Cerebellar nuclear complex (tissue), 1 donor: ENCODE results near the gene UBE2L6.
A peak's percentile ranks its signal among the peaks of the same experiment; 100 is the strongest.

ENCODE experiments used
- DNase-seq, 2 experiments: peaks; one replicate each; lab custom pipeline; 2025; lab: John Stamatoyannopoulos, UW

The UBE2L6 gene

DNA sequence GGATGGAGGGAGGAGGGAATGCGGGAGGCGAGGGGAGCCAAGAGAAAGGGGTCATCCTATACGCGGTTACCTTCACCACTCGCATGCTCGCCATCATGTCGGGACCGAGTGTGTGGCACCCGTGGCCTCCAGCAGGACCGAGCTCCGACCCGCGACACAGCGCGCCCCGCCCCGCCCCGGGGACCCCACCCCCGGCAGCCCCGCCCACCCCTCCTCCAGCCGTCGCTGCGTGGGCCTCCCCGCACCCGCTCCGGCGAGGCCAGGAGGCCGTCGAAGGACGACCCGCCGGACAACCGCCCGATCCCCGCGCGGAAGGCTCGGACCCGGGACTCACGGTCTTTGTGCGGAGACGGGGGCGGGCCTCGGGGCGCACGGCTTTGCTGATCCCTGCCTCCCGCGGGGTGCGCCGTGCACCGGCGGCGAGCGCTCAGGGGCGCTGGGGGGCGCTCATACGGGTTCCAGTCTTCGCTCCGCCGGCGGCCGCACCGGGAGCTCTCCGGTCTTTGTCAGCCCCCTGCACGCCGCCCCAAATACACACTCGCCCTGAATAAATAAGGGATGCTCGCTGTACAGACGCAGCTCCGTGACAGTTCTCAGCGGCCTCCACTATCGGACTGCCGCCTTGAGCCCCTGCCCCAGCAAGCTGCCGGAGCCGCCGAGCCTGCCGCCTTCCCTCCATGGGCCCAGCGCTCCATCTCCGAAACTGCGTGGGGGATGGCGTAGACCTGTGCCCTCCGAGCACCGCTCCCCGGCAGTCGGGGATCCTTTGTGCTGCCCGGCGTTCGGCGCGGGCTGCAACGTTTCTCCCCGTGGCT, at the start of gene UBE2L6:
TSS of gene UBE2L6 (minus strand) at position 158 of the 815 bp plus-strand sequence. CDS start at position 97, 61 bp downstream.
- DNase-seq = peak; percentile 12 to 20

GRCh38 chr11:57616595-57616994, 49.1 kb upstream of the UBE2L6 start:
- no peak for DNase-seq

GRCh38 chr11:57615308-57615707, 47.8 kb upstream of the UBE2L6 start:
- DNase-seq = no peak

GRCh38 chr11:57614234-57614772, 46.8 kb upstream of the UBE2L6 start:
- no peak for DNase-seq

DNA sequence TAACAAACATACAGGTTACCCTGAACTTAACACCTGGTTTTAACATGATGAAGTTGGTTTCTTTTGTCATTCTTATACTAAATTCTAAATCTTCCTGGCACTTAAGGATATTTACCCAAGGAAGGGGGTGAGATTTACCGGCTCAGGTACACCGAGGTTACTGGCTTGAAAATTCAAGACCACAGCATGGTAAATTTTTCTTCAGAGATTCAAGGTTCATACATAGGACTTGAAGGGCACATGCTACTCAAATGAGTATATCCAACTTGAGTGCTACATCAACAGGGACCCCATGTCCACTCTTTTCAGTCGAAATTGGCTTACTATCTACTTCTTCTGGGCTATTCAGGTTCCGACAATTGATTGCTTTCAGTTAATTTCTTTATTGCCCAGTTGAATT, 42.7 kb upstream of the UBE2L6 start:
- DNase-seq = no peak

- no peak for DNase-seq
These were observed 37.6 kb upstream of the UBE2L6 start for GRCh38 chr11:57605028-57605420.

DNA sequence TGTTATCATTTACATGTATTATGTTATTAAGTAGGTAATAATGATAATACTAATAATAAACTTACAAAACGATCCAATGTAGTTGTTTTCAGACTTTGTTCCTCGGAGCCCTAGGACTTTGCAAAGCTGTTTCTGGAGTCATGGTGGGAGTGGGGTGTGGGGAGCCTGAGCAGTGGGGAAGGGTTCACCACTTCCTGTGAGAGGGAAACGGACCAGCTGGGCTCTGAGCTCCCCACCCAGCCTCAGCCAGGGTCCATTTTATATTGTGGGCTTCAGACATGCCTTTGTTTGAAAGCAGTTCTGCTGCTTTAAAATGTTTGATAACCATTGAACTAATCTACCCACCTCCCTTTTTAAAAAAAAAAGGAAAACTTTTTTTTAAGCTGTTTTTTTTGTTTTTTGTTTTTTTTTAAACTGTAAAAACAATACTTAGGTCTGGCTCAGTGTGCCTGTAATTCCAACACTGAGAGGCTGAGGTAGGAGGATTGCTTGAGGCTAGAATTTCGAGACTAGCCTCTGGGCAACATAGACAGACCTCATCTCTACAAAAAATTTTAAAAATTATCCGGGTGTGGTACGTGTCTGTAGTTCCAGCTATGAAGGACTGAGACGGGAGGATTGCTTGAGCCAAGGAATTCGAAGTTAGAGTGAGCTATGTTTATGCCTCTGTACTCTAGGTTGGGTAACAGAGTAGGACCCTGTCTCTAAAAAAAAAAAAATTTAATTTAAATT, 37.0 kb upstream of the UBE2L6 start:
- no peak for DNase-seq

GRCh38 chr11:57601297-57601696, 33.8 kb upstream of the UBE2L6 start:
- DNase-seq = no peak

- no peak for DNase-seq
These were observed 31.9 kb upstream of the UBE2L6 start for GRCh38 chr11:57599381-57599780.

- DNase-seq = no peak
These were observed 31.3 kb upstream of the UBE2L6 start for GRCh38 chr11:57598831-57599155.

GRCh38 chr11:57597916-57598830, 30.7 kb upstream of the UBE2L6 start:
- peak in 1 of 2 experiments; percentile 36 for DNase-seq

DNA sequence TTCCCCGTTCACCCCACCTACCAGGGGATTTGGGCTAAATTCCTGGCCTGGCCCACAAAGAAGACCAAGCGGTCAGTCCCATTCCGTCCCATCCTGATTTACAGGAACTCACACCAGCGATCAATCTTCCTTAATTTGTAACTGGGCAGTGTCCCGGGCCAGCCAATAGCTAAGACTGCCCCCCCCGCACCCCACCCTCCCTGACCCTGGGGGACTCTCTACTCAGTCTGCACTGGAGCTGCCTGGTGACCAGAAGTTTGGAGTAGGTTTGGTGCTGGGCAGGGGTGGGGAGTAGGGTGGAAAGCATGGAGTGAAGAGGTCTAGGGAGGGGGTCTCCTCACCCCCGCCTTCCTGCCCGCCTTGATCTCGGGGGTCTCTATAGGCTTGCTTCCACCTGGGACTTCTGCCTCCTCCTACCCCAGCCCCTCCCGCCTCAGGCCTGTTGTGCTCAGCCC, 30.0 kb upstream of the UBE2L6 start, which contains the start of gene SERPING1:
TSS of gene SERPING1 (plus strand) at position 225 of the 455 bp plus-strand sequence. CDS start 586 bp downstream, outside the sequence.
- DNase-seq = no peak

- no peak for DNase-seq
These were observed 28.9 kb upstream of the UBE2L6 start for GRCh38 chr11:57596266-57596885.

DNA sequence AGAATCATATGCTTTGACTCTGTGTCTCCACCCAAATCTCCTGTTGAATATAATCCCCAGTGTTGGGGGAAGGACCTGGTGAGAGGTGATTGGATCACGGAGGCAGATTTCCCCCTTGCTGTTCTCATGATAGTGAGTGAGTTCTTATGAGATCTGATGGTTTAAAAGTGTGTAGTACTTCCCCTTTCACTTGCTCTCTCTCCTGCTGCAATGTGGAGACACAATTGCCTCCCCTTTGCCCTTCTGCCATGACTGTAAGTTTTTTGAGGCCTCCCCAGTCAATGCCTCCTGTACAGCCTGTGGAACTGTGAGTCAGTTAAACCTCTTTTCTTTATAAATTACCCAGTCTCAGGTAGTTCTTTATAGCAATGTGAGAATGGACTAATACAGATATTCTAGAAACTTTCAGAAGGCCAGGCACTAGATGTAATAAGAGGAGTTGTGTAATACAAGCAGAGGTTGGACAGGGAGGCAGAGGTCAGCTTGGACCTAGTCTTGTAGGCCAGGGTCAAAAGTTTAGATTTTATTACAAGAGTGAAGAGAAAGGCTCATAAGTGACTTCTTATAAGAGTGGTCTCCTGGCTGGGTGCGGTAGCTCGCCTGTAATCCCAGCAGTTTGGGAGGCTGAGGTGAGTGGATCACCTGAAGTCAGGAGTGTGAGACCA, 20.7 kb upstream of the UBE2L6 start:
- DNase-seq = no peak

- DNase-seq = no peak
These were observed 19.3 kb upstream of the UBE2L6 start for GRCh38 chr11:57586711-57587245.

DNA sequence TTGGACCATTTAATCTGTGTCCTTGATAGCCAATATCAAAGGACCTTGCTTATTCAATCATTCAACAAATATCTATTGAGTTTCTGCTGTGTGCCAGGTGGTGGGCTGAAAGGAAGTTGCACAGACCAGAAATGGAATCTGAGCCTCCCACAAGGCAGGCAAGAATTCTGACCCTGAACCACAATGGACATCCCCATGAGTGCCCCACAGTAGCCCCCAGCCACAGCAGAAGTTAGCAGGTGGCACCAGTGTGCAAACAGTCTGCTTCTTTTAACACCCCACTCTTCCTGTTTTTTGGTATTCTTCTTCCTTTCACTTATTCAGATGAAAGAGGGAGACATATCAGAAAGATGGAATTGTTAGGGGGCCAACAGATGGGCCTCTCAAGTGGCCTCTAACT, 17.8 kb upstream of the UBE2L6 start:
- DNase-seq = no peak

GRCh38 chr11:57584341-57584740, 16.9 kb upstream of the UBE2L6 start:
- no peak for DNase-seq

GRCh38 chr11:57574061-57574460, 6.6 kb upstream of the UBE2L6 start:
- no peak for DNase-seq

GRCh38 chr11:57571606-57572005, 4.1 kb upstream of the UBE2L6 start:
- DNase-seq = no peak

DNA sequence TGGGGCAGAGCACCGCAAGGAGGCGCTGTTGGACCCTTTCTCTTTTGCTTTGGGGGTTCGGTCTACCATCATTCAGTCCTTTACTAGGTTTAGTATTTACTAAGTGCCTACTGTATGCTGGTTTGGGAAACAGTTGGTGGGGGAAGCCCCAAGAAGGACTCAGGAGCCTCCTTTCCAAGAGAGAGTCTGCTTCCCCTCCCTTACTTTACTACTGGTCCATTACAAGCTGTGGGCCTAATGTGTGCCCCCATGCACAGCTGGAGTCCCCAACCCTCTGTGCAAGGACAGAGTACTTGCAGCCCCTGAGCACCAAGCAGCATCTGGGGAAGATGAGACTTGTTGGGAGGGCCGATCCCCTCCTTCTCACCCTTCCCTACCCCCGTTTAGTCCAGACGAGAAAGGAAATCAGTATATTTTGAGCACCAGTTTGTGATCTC, 876 bp upstream of the UBE2L6 start:
- peak in 1 of 2 experiments; percentile 39 for DNase-seq
